Measurements from ENCODE around the gene PRUNE2. TPM values are rescaled to one million over a fixed set of nuclear protein-coding genes. Genes with fewer than 3 reads are reported as not detected.

Gene PRUNE2
- total RNA-seq, 1 donor from 2014 or later = 4.3 TPM

- no peak for TF ChIP-seq CTCF (conservative IDR thresholded peaks at IDR 0.05)
- no peaks in the 10 kb centered on the region for H3K27me3 Mint-ChIP-seq (ENCODE audit: low read depth)
- H3K36me3 Mint-ChIP-seq (ENCODE audit: low read depth) = no peaks in the 10 kb centered on the region
- H3K27ac Mint-ChIP-seq (ENCODE audit: unreplicated experiment) = no peak overlapping the region
- no peaks in the 10 kb centered on the region for H3K9me3 Mint-ChIP-seq
- H3K4me3 Mint-ChIP-seq = no peak overlapping the region
- peaks cover 5% of the 10 kb centered on the region for H3K4me1 Mint-ChIP-seq
- DNase-seq (ENCODE audit: low read depth, low spot score) = no peak
Observed at GRCh38 chr9:76758476-76758875, 147.4 kb downstream of the PRUNE2 start.

GRCh38 chr9:76756941-76757673, 148.8 kb downstream of the PRUNE2 start:
- Mint-ChIP-seq H3K4me3 (no peak overlapping the region), H3K4me1 (peaks cover 5% of the 10 kb centered on the region), H3K27ac (ENCODE audit: unreplicated experiment) (no peak overlapping the region), H3K36me3 (ENCODE audit: low read depth) (no peaks in the 10 kb centered on the region), H3K27me3 (ENCODE audit: low read depth) (no peaks in the 10 kb centered on the region), H3K9me3 (no peaks in the 10 kb centered on the region)
- DNase-seq (ENCODE audit: low read depth, low spot score) = no peak
- TF ChIP-seq CTCF (conservative IDR thresholded peaks at IDR 0.05) = no peak

- H3K4me3 Mint-ChIP-seq = no peak overlapping the region
- peak; percentile 13 for TF ChIP-seq CTCF (conservative IDR thresholded peaks at IDR 0.05)
- no peaks in the 10 kb centered on the region for H3K9me3 Mint-ChIP-seq
- H3K4me1 Mint-ChIP-seq = peaks cover 5% of the 10 kb centered on the region
- H3K36me3 Mint-ChIP-seq (ENCODE audit: low read depth) = no peaks in the 10 kb centered on the region
- H3K27ac Mint-ChIP-seq (ENCODE audit: unreplicated experiment) = no peak overlapping the region
- peak; percentile 20 for DNase-seq (ENCODE audit: low read depth, low spot score)
- no peaks in the 10 kb centered on the region for H3K27me3 Mint-ChIP-seq (ENCODE audit: low read depth)
Observed at GRCh38 chr9:76756268-76756640, 149.7 kb downstream of the PRUNE2 start.

- no peaks in the 10 kb centered on the region for H3K9me3 Mint-ChIP-seq
- H3K4me3 Mint-ChIP-seq = no peak overlapping the region
- no peak overlapping the region for H3K27ac Mint-ChIP-seq (ENCODE audit: unreplicated experiment)
- peaks cover 5% of the 10 kb centered on the region for H3K4me1 Mint-ChIP-seq
- H3K36me3 Mint-ChIP-seq (ENCODE audit: low read depth) = peaks cover 2% of the 10 kb centered on the region
- TF ChIP-seq CTCF (conservative IDR thresholded peaks at IDR 0.05) = no peak
- no peaks in the 10 kb centered on the region for H3K27me3 Mint-ChIP-seq (ENCODE audit: low read depth)
- no peak for DNase-seq (ENCODE audit: low read depth, low spot score)
Observed at GRCh38 chr9:76751001-76751400, 154.9 kb downstream of the PRUNE2 start.

- Mint-ChIP-seq H3K27me3 (ENCODE audit: low read depth) (no peaks in the 10 kb centered on the region), H3K36me3 (ENCODE audit: low read depth) (peaks cover 6% of the 10 kb centered on the region), H3K27ac (ENCODE audit: unreplicated experiment) (no peak overlapping the region), H3K9me3 (peaks cover 5% of the 10 kb centered on the region), H3K4me1 (no peaks in the 10 kb centered on the region), H3K4me3 (no peak overlapping the region)
- TF ChIP-seq CTCF (conservative IDR thresholded peaks at IDR 0.05) = no peak
- DNase-seq (ENCODE audit: low read depth, low spot score) = no peak
Observed at GRCh38 chr9:76744336-76744735, 161.6 kb downstream of the PRUNE2 start.

All from neural crest cell (in vitro differentiated cells).